HCT116 (cell line): ENCODE results near the gene TRIM31. TPM values are rescaled to one million over a fixed set of nuclear protein-coding genes. Genes with fewer than 3 reads are reported as not detected.

Experiments
- ATAC-seq: fragments of 200-7000 bp; cut with Tn5 transposase; 2 replicates; pipeline ENCODE4 v1.9.1; 2020; ENCODE audit warnings: mild to moderate bottlenecking, moderate library complexity
- BruUV-seq: library from RNA; stranded (reverse); fragments of 400-500 nt; replicated peaks from 2 replicates; lab custom pipeline; 2021; lab: Mats Ljungman, UMichigan
- CTCF ChIA-PET: fragments of 300-600 bp; sonication (Branson Sonifier 250); formaldehyde crosslinking; loops from one replicate; lab custom pipeline; 2021; ENCODE audit warnings: antibody characterized with exemption; lab: Charles Lee
- POLR2A ChIA-PET: fragments of 300-600, 350-600 bp; sonication (Branson Sonifier 250); formaldehyde crosslinking; loops from one replicate; lab custom pipeline; 2021; ENCODE audit warnings: antibody characterized with exemption; lab: Charles Lee
- RAD21 ChIA-PET, 2 experiments: fragments of 300-600 bp; sonication (Branson Sonifier 250); formaldehyde crosslinking; loops; one replicate each; lab custom pipeline; 2023; ENCODE audit warnings: low total read pairs in 2 of 2; ENCODE audit not compliant: uncharacterized antibody in 2 of 2, unreplicated experiment in 2 of 2, low non-redundant PET in 1 of 2; lab: Charles Lee
- DNase-seq: peaks from one replicate; pipeline ENCODE4 v3.0.0-alpha.2; 2010; ENCODE audit warnings: low read depth, low spot score
- H2AFZ ChIP-seq: fragments of 200-600 bp; shearing (Covaris generic), sonication (generic); 2 replicates; pipeline ENCODE4 v1.6.1; 2017; ENCODE audit warnings: low read depth, mixed run types, mixed read lengths, antibody characterized with exemption, low read length; ENCODE audit not compliant: poor library complexity, severe bottlenecking
- H3K27ac ChIP-seq: 2 replicates; pipeline ENCODE4 v1.5.1; 2012; ENCODE audit warnings: low read depth, low read length
- H3K27me3 ChIP-seq: fragments of 200-600 bp; sonication (generic); 2 replicates; pipeline ENCODE4 v1.6.1; 2016; ENCODE audit warnings: mixed run types, low read length, mixed read lengths; ENCODE audit not compliant: insufficient read depth
- H3K36me3 ChIP-seq, 2 experiments: fragments of 200-500 bp in 1 of 2; fragments of 200-600 bp in 1 of 2; sonication (Bioruptor generic) in 1 of 2; sonication (generic) in 1 of 2; 2 replicates each; pipeline versions ENCODE4 v1.5.1 to v1.6.1; 2014 to 2016; ENCODE audit warnings: low read length in 2 of 2, inconsistent platforms in 1 of 2, mixed read lengths in 1 of 2, mixed run types in 1 of 2; ENCODE audit not compliant: insufficient read depth in 2 of 2, control insufficient read depth in 1 of 2
- H3K4me1 ChIP-seq, 2 experiments: fragments of 200-600 bp in 1 of 2; sonication (generic) in 1 of 2; 2 replicates each; pipeline versions ENCODE4 v1.5.1 to v1.6.1; 2012 to 2017; ENCODE audit warnings: low read length in 2 of 2, inconsistent platforms in 1 of 2, mild to moderate bottlenecking in 1 of 2, mixed read lengths in 1 of 2, mixed run types in 1 of 2, moderate library complexity in 1 of 2; ENCODE audit not compliant: insufficient read depth in 2 of 2, control insufficient read depth in 1 of 2
- H3K4me2 ChIP-seq: fragments of 200-600 bp; sonication (generic); 2 replicates; pipeline ENCODE4 v1.6.1; 2017; ENCODE audit warnings: mixed run types, low read length, mixed read lengths
- H3K4me3 ChIP-seq, 2 experiments: fragments of 200-600 bp in 1 of 2; sonication (generic) in 1 of 2; replicated peaks in 1 of 2; 2 replicates each; pipeline ENCODE4 v1.5.1; 2011 to 2016; ENCODE audit warnings: low read length in 2 of 2, control low read depth in 1 of 2, low read depth in 1 of 2, mild to moderate bottlenecking in 1 of 2, mixed read lengths in 1 of 2, mixed run types in 1 of 2
- H3K79me2 ChIP-seq: fragments of 200-600 bp; sonication (generic); 2 replicates; pipeline ENCODE4 v1.6.1; 2017; ENCODE audit warnings: mild to moderate bottlenecking, mixed run types, low read length, moderate library complexity, mixed read lengths; ENCODE audit not compliant: insufficient read depth
- H3K9ac ChIP-seq: fragments of 200-600 bp; sonication (generic); 2 replicates; pipeline ENCODE4 v1.6.1; 2016; ENCODE audit warnings: low read length, mixed read lengths
- H3K9me2 ChIP-seq: fragments of 200-600 bp; sonication (generic), shearing (Covaris generic); 2 replicates; pipeline ENCODE4 v1.6.1; 2017; ENCODE audit warnings: mixed run types, mild to moderate bottlenecking, moderate library complexity; ENCODE audit not compliant: insufficient read depth
- H3K9me3 ChIP-seq, 2 experiments: fragments of 200-500 bp in 1 of 2; fragments of 200-600 bp in 1 of 2; sonication (Bioruptor generic) in 1 of 2; sonication (generic) in 1 of 2; 2 replicates each; pipeline ENCODE4 v1.6.1; 2014 to 2017; ENCODE audit warnings: low read length in 2 of 2, mixed read lengths in 2 of 2, inconsistent platforms in 1 of 2, low read depth in 1 of 2, mild to moderate bottlenecking in 1 of 2, mixed run types in 1 of 2, moderate library complexity in 1 of 2; ENCODE audit not compliant: control insufficient read depth in 1 of 2, insufficient read depth in 1 of 2
- H4K20me1 ChIP-seq: fragments of 200-600 bp; sonication (generic), shearing (Covaris generic); 2 replicates; pipeline ENCODE4 v1.6.1; 2017; ENCODE audit warnings: mixed run types, mild to moderate bottlenecking, moderate library complexity; ENCODE audit not compliant: insufficient read depth
- CEBPB ChIP-seq: IDR thresholded peaks from 2 replicates; pipeline ENCODE4 v1.6.1; 2012; ENCODE audit warnings: low read depth
- ELF1 ChIP-seq: IDR thresholded peaks from 2 replicates; pipeline ENCODE4 v1.6.1; 2012; ENCODE audit warnings: low read depth, borderline replicate concordance
- EZH2 ChIP-seq: fragments of 200-600 bp; sonication (generic); IDR thresholded peaks from 2 replicates; pipeline ENCODE4 v1.6.1; 2017; ENCODE audit warnings: antibody characterized with exemption, mixed run types
- EZH2phosphoT487 ChIP-seq: fragments of 200-600 bp; IDR thresholded peaks from 2 replicates; pipeline ENCODE4 v1.6.1; 2018; ENCODE audit warnings: antibody characterized with exemption, borderline replicate concordance
- JUND ChIP-seq: IDR thresholded peaks from 2 replicates; pipeline ENCODE4 v1.6.1; 2012
- REST ChIP-seq: IDR thresholded peaks from 2 replicates; pipeline ENCODE4 v1.6.1; 2012; ENCODE audit warnings: low read depth
- SP1 ChIP-seq: IDR thresholded peaks from 2 replicates; pipeline ENCODE4 v1.6.1; 2012; ENCODE audit warnings: low read depth
- ZFX ChIP-seq: fragments of 450-650 bp; IDR thresholded peaks from 2 replicates; pipeline ENCODE4 v1.6.1; 2017
- ZNF274 ChIP-seq: fragments of 200-500 bp; sonication (Bioruptor generic); IDR thresholded peaks from 2 replicates; pipeline ENCODE4 v1.6.1; 2014; ENCODE audit warnings: mild to moderate bottlenecking, low read depth, low read length, inconsistent platforms
- intact Hi-C: fragments of 100-400 bp; cut with micrococcal nuclease; formaldehyde crosslinking; loops from 2 replicates; pipeline ENCODE4 v1.10.0; 2022
- total RNA-seq: library from RNA; stranded (reverse); gene quantifications from one replicate; pipeline ENCODE4 v1.2.1, GENCODE V29; 2021; ENCODE audit not compliant: unreplicated experiment

Gene TRIM31
- total RNA-seq, 1 experiment from 2014 or later: not detected

GRCh38 chr6:30074331-30075093, 38.4 kb downstream of the TRIM31 start:
- no peak for ATAC-seq
- no peak overlapping the region for H2AFZ ChIP-seq
- H3K9me3 ChIP-seq: no peaks in the 10 kb centered on the region
- intact Hi-C loops: no loop called here
- H3K9me2 ChIP-seq: no peaks in the 10 kb centered on the region
- H3K4me2 ChIP-seq: no peak overlapping the region
- BruUV-seq: no TSS peak
- H3K79me2 ChIP-seq: no peaks in the 10 kb centered on the region
- DNase-seq: no peak
- no peak overlapping the region for H3K9ac ChIP-seq
- no peaks in the 10 kb centered on the region for H3K27me3 ChIP-seq
- RAD21 ChIA-PET: no interaction called here
- TF ChIP-seq ELF1: no peak
- TF ChIP-seq REST: no peak
- no peak for TF ChIP-seq JUND
- TF ChIP-seq ZNF274: no peak
- TF ChIP-seq ZFX: no peak
- TF ChIP-seq EZH2phosphoT487: no peak
- TF ChIP-seq EZH2: no peak
- TF ChIP-seq CEBPB: no peak
- TF ChIP-seq SP1: no peak
- TF ChIP-seq, all 23 proteins: peak for 0
- Histone ChIP-seq H3K4me3 (no peak overlapping the region), H3K27ac (no peak overlapping the region), H3K4me1 (peaks cover 11 to 19% of the 10 kb centered on the region in 2 experiments), H4K20me1 (no peaks in the 10 kb centered on the region), H3K36me3 (no peaks in the 10 kb centered on the region)
- POLR2A ChIA-PET: no interaction called here
- CTCF ChIA-PET: no interaction called here
